IMR-90 (cell line): ENCODE data around the gene PRXL2C.

Experiments
- CEBPB ChIP-seq: IDR thresholded peaks from 2 replicates; pipeline ENCODE4 v1.6.1; 2012; ENCODE audit warnings: low read depth, low read length, improper control_type of control experiment
- CHD1 ChIP-seq: IDR thresholded peaks from 2 replicates; pipeline ENCODE4 v1.6.1; 2012; ENCODE audit warnings: low read depth, low read length, improper control_type of control experiment
- CTCF ChIP-seq: conservative IDR thresholded peaks from 2 replicates; pipeline ENCODE4 v1.5.1; 2012; ENCODE audit warnings: mild to moderate bottlenecking, low read depth, low read length, improper control_type of control experiment
- ELK1 ChIP-seq: fragments of 150-350 bp; IDR thresholded peaks from 2 replicates; pipeline ENCODE4 v1.6.1; 2016; ENCODE audit warnings: low read depth, mild to moderate bottlenecking, low read length, moderate library complexity, borderline replicate concordance
- MAFK ChIP-seq: IDR thresholded peaks from 2 replicates; pipeline ENCODE4 v1.6.1; 2012; ENCODE audit warnings: low read depth, low read length, improper control_type of control experiment
- RAD21 ChIP-seq: IDR thresholded peaks from 2 replicates; pipeline ENCODE4 v1.6.1; 2012; ENCODE audit warnings: low read length, improper control_type of control experiment
- RCOR1 ChIP-seq: IDR thresholded peaks from 2 replicates; pipeline ENCODE4 v1.6.1; 2012; ENCODE audit warnings: mild to moderate bottlenecking, low read length, improper control_type of control experiment; ENCODE audit not compliant: insufficient replicate concordance
- RFX5 ChIP-seq: IDR thresholded peaks from 2 replicates; pipeline ENCODE4 v1.8.0; 2012; ENCODE audit warnings: low read depth, mild to moderate bottlenecking, low read length, moderate library complexity

GRCh38 chr9:96626912-96627311 lies 28.2 kb downstream of the PRXL2C start:
- TF ChIP-seq MAFK (no peak), CTCF (no peak), RAD21 (no peak), CHD1 (no peak), CEBPB (no peak), RFX5 (no peak), RCOR1 (no peak), ELK1 (no peak)
